ENCODE results near the gene GRK2.

- TF ChIP-seq CTCF (conservative IDR thresholded peaks at IDR 0.05 in 1 of 2, IDR thresholded peaks at IDR 0.05 in 1 of 2; ENCODE audit: extremely low read depth in 1 of 2, insufficient read depth in 1 of 2, low read depth in 1 of 2, low read length in 2 of 2): no peak
- TF ChIP-seq EZH2 (IDR thresholded peaks at IDR 0.05; ENCODE audit: borderline replicate concordance, low read length): no peak
Measured at GRCh38 chr11:67287355-67288197, 21.3 kb downstream of the GRK2 start.

Data from mammary epithelial cell (primary cell).